Osteoblast (primary cell): ENCODE data around the gene RAC2. TPM values are rescaled to one million over a fixed set of nuclear protein-coding genes. Genes with fewer than 3 reads are reported as not detected.

Experiments
- DNase-seq: peaks from one replicate; pipeline ENCODE4 v3.0.0; 2011; ENCODE audit warnings: low spot score, mixed read lengths; ENCODE audit not compliant: insufficient read length; ENCODE audit errors: missing footprints
- H2AFZ ChIP-seq: 2 replicates; pipeline ENCODE4 v1.6.0; 2011; ENCODE audit warnings: mild to moderate bottlenecking, low read length
- H3K27ac ChIP-seq: 2 replicates; pipeline ENCODE4 v1.5.1; 2011; ENCODE audit warnings: mild to moderate bottlenecking, low read depth, low read length, moderate library complexity
- H3K27me3 ChIP-seq: 2 replicates; pipeline ENCODE4 v1.6.0; 2012; ENCODE audit warnings: mild to moderate bottlenecking, control low read depth, inconsistent platforms, low read length, moderate library complexity; ENCODE audit not compliant: insufficient read depth
- H3K36me3 ChIP-seq: 2 replicates; pipeline ENCODE4 v1.5.1; 2011; ENCODE audit warnings: mild to moderate bottlenecking, low read length, control low read depth, moderate library complexity; ENCODE audit not compliant: insufficient read depth
- H3K4me1 ChIP-seq: 2 replicates; pipeline ENCODE4 v1.5.1; 2011; ENCODE audit warnings: mild to moderate bottlenecking, low read length, control low read depth, moderate library complexity; ENCODE audit not compliant: insufficient read depth
- H3K4me2 ChIP-seq: 2 replicates; pipeline ENCODE4 v1.6.0; 2011; ENCODE audit warnings: mild to moderate bottlenecking, low read length; ENCODE audit not compliant: insufficient read depth
- H3K4me3 ChIP-seq: fragments of 200-600 bp; sonication (generic); 3 replicates; pipeline ENCODE4 v1.5.1; 2012; ENCODE audit warnings: mild to moderate bottlenecking, low read length, inconsistent platforms; ENCODE audit not compliant: insufficient read depth
- H3K79me2 ChIP-seq: 2 replicates; pipeline ENCODE4 v1.6.0; 2012; ENCODE audit warnings: mild to moderate bottlenecking, low read length, control low read depth, inconsistent platforms; ENCODE audit not compliant: insufficient read depth
- H3K9me3 ChIP-seq: 2 replicates; pipeline ENCODE4 v1.5.1; 2011; ENCODE audit warnings: low read depth, low read length, control low read depth
- H4K20me1 ChIP-seq: 2 replicates; pipeline ENCODE4 v1.6.0; 2012; ENCODE audit warnings: mild to moderate bottlenecking, low read length, control low read depth; ENCODE audit not compliant: insufficient read depth
- total RNA-seq: library from RNA; depleted of rRNA; stranded (reverse); fragments of >200 nt; gene quantifications from 2 replicates; pipeline ENCODE4 v1.2.3, GENCODE V29; 2012
- TF ChIP-seq, protein P1 (sequence below): IDR thresholded peaks from 2 replicates; pipeline ENCODE4 v1.5.1; 2011; ENCODE audit warnings: mild to moderate bottlenecking, low read depth, low read length, moderate library complexity; ENCODE audit errors: extremely low read depth

The RAC2 gene
- total RNA-seq, 1 donor, result 14.5 TPM

- Histone ChIP-seq H3K4me3 (no peak overlapping the region), H2AFZ (no peak overlapping the region), H3K27ac (no peak overlapping the region), H4K20me1 (no peaks in the 10 kb centered on the region), H3K4me1 (peaks cover 34% of the 10 kb centered on the region), H3K36me3 (no peaks in the 10 kb centered on the region), H3K4me2 (peak overlapping the region; percentile 91), H3K27me3 (no peaks in the 10 kb centered on the region), H3K9me3 (no peaks in the 10 kb centered on the region), H3K79me2 (no peaks in the 10 kb centered on the region)
- TF ChIP-seq, protein P1, sequence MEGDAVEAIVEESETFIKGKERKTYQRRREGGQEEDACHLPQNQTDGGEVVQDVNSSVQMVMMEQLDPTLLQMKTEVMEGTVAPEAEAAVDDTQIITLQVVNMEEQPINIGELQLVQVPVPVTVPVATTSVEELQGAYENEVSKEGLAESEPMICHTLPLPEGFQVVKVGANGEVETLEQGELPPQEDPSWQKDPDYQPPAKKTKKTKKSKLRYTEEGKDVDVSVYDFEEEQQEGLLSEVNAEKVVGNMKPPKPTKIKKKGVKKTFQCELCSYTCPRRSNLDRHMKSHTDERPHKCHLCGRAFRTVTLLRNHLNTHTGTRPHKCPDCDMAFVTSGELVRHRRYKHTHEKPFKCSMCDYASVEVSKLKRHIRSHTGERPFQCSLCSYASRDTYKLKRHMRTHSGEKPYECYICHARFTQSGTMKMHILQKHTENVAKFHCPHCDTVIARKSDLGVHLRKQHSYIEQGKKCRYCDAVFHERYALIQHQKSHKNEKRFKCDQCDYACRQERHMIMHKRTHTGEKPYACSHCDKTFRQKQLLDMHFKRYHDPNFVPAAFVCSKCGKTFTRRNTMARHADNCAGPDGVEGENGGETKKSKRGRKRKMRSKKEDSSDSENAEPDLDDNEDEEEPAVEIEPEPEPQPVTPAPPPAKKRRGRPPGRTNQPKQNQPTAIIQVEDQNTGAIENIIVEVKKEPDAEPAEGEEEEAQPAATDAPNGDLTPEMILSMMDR, result no peak
- peak; percentile 96 for DNase-seq
Measured at GRCh38 chr22:37186228-37186996, 57.7 kb downstream of the RAC2 start.

- no peaks in the 10 kb centered on the region for H3K9me3 ChIP-seq
- no peaks in the 10 kb centered on the region for H4K20me1 ChIP-seq
- H3K4me3 ChIP-seq, result no peak overlapping the region
- no peak overlapping the region for H3K4me2 ChIP-seq
- TF ChIP-seq, protein P1, result no peak
- H2AFZ ChIP-seq, result no peak overlapping the region
- no peak overlapping the region for H3K27ac ChIP-seq
- no peak for DNase-seq
- no peaks in the 10 kb centered on the region for H3K79me2 ChIP-seq
- peaks cover 34% of the 10 kb centered on the region for H3K4me1 ChIP-seq
- no peaks in the 10 kb centered on the region for H3K36me3 ChIP-seq
- H3K27me3 ChIP-seq, result no peaks in the 10 kb centered on the region
Measured at GRCh38 chr22:37185646-37186227, 58.3 kb downstream of the RAC2 start.

DNA sequence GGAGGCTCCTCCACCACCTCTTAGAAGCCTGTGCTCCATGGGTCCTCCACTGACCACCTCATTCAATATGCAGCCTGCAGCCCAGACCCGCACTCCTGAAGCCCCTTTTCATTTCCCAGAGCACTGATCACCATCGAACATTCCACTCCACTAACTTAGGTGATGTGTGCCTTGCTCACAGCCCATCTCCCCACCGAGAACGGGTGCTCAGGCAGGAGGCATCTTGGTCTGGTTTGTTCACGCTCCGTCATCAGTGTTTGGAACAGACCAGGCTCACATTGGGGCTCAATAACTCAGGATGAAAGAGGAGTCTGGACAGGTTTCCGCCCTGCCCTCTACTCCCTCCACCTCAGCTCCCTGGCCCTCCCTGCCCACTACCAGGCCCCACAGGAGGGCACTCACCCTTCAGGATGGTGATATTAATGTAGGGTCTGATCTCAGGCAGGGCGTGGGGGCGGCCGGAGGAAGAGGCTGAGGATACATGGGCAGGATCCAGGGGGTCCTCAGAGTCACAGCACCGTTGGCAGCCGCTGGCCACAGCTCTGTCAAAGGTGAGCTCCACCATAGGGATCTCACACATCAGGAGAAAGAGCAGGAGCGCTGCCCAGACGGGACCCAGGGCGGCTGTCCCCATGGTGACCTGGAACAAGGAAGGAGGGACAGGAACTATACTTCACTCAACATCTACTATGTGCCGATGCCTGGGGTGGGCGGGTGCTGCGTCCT, 59.1 kb downstream of the RAC2 start:
- no peaks in the 10 kb centered on the region for H3K79me2 ChIP-seq
- H3K4me3 ChIP-seq, result no peak overlapping the region
- no peaks in the 10 kb centered on the region for H3K9me3 ChIP-seq
- H3K4me1 ChIP-seq, result peaks cover 34% of the 10 kb centered on the region
- no peak overlapping the region for H3K4me2 ChIP-seq
- no peaks in the 10 kb centered on the region for H3K36me3 ChIP-seq
- no peaks in the 10 kb centered on the region for H3K27me3 ChIP-seq
- no peak overlapping the region for H2AFZ ChIP-seq
- peak; percentile 62 for DNase-seq
- no peaks in the 10 kb centered on the region for H4K20me1 ChIP-seq
- TF ChIP-seq, protein P1, result no peak
- no peak overlapping the region for H3K27ac ChIP-seq

DNA sequence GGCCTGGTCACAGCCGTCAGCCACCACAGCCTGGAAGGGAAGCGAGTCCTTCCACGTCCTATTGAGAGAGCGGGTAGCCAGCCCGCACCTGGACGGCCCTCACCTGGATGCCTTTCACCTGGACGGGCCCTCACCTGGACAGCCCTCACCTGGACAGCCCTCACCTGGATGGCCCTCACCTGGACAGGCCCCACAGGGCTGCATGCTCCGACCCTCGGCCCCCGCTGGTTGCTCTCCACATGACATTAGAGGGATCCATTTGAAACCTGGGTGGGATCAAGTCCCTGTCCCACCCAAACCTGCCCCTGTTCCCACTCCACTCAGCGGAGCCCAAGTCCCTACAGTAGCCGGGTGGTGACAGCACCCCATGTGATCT, 59.7 kb downstream of the RAC2 start:
- TF ChIP-seq, protein P1, result no peak
- no peaks in the 10 kb centered on the region for H3K36me3 ChIP-seq
- peak; percentile 55 for DNase-seq
- H2AFZ ChIP-seq, result no peak overlapping the region
- H3K79me2 ChIP-seq, result no peaks in the 10 kb centered on the region
- no peaks in the 10 kb centered on the region for H4K20me1 ChIP-seq
- H3K27me3 ChIP-seq, result no peaks in the 10 kb centered on the region
- H3K27ac ChIP-seq, result no peak overlapping the region
- no peak overlapping the region for H3K4me3 ChIP-seq
- H3K4me2 ChIP-seq, result no peak overlapping the region
- no peaks in the 10 kb centered on the region for H3K9me3 ChIP-seq
- peaks cover 28% of the 10 kb centered on the region for H3K4me1 ChIP-seq
